Skeletal muscle cell (primary cell): ENCODE data around the gene AK4.

ENCODE experiments used
- DNase-seq: peaks from one replicate; pipeline ENCODE4 v3.0.0-alpha.2; 2010; ENCODE audit warnings: low read depth
- H3K4me3 ChIP-seq: 2 replicates; pipeline ENCODE4 v1.5.1; 2011; ENCODE audit warnings: low read depth, mild to moderate bottlenecking, control low read depth, low read length, moderate library complexity

AK4 gene

DNA sequence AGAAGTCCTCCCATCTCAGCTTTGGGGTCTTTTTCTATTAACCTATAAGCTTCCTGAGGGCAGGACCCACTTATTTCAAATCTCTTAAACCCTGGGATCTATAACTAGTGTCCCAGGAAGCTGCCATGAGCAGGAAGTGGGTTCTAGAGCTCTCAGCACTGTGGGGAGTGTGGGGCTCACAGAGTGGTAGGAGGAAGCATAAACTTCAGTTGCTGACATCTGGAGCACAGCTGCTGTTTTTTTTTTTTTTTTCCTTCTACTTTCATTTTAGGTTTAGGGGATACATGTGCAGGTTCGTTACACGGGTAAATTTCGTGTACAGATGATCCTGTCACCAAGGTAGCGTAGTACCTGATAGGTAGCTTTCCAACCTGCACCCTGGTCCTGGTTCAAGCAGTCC is 59.3 kb downstream of the AK4 start:
- H3K4me3 ChIP-seq: no peak overlapping the region
- no peak for DNase-seq

DNA sequence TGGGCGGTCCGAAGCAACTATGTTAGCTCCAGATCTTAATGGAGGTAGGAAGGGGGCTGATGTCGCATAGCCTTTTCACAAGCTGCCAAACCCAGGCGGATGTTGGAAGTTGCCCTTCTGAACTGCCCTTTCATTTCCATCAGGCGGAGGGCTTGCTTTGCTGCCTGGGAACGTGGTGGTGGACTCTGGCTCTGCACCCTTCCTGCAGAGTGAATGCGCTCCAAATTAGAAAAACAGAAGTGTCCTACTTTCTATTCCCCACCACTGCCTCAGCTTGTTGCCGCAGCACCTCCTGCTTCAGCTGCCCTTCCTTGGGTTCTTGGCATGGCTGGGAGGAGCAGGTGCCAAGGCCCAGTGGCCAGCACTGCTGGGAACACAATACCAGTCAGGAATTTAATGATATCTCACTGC is 60.6 kb downstream of the AK4 start:
- no peak overlapping the region for H3K4me3 ChIP-seq

DNA sequence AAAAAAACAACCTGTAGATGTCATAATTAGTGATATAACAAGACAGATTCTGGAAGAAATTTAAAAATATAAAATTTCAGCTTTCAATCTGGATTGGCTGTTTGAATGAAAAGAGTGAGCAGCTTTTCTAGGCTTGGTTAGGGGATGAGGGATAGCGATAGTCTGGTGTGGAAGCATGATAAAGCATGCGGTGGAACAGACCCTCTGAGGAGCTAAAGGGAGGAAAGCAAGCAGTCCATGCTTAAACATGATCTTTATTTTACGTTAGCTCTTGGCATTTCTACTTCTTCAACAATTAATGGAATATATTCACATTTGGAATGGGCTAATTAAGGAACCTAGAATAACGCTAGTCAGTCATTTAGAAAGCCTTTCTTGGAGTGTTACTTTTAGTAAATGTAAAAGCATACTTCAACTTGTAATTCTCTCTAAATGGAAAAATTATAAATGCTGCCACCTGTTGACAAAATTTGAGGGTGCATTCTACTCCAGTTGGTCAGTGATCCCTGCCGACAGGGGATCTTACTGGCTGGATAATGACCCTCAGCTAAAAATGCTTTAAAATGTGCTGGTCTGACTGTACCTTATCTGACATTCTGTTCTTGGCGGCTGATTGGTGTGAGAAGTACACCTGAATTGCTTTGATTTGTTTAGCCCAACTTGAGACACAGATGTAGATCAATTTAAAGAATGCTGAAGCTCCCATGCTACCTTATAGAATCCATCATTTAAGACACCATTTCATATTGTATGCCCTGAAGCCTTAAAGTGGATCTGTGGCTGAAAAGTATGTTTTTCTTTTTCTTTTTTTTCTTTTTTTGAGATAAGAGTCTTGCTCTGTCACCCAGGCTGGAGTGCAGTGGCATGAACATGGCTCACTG is 61.2 kb downstream of the AK4 start:
- no peak for DNase-seq
- no peak overlapping the region for H3K4me3 ChIP-seq

More for the DNA sequence above, 60.6 kb downstream of the AK4 start:
- no peak for DNase-seq

DNA sequence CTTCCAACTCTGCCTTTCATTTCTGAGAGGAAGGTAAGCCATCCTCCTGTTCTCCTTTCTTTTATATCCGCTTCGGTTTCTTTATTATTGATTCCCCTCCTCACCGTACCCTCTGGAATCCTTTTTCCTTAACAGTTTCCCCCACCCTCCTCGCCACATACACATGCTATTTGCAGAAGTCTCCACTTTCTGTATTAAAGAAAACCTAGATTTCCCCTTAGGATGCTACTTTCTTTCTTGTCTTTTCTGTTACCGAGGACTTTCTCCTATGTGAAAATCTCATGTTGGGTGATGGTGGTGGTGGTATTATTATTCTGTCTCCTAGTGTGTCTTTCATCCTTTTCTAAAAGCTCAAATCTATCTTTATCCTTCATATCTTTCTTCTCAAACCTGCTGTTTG is 62.3 kb downstream of the AK4 start:
- no peak overlapping the region for H3K4me3 ChIP-seq
- no peak for DNase-seq

DNA sequence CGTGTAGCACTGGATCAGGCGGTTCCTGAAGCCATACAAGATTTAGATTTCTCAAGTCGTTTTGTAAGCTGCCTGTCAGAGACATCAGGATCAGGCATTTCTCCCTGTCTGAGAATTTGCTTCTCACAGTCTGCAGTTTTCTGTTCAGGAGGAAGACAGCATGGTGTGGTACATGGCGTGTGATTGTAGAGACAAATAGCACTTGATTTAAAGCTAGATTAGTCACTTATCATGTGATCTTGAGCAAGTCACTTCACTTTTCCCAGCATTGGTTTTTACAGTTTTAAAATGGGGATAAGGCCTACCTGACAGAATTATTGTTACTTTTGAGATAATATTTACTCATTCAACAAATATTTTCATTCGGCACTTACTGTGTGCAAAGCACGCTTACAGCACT is 63.3 kb downstream of the AK4 start:
- H3K4me3 ChIP-seq: no peak overlapping the region

DNA sequence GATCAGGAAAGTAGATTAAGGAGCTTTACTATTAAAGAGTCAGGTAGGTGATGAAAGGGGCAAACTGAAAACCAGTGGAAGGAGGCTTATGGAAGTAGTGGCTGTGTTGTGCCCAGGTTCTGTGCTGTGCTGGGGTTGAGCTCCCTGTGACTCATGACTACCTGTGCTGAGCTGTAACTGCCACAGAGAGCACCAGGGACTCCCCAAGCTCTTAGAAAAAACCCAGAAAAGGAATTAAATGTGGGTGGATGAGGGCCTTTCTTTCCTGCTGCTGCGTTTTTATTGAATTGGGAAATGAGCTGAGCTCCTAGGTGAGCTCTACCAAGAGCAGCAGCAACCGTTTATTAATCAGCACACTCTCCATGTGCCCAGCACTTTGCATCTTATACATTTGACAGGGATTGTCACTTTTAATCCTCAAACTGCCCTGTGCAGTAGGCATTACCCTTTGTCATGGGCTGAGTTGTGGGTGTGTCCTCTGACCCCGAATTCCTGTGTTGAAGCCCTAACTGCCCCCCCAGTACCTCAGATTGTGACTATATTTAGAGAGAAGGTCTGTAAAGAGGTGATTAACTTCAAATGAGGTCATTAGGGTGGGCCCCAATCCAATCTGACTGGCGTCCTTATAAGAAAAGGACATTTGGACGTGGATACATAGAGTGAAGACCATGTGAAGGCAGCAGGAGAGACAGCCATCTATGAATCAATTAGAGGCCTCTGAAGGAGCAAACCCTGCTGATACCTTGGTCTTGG is 65.4 kb downstream of the AK4 start:
- DNase-seq: no peak
- H3K4me3 ChIP-seq: no peak overlapping the region

More for the DNA sequence above, 63.3 kb downstream of the AK4 start:
- no peak for DNase-seq

DNA sequence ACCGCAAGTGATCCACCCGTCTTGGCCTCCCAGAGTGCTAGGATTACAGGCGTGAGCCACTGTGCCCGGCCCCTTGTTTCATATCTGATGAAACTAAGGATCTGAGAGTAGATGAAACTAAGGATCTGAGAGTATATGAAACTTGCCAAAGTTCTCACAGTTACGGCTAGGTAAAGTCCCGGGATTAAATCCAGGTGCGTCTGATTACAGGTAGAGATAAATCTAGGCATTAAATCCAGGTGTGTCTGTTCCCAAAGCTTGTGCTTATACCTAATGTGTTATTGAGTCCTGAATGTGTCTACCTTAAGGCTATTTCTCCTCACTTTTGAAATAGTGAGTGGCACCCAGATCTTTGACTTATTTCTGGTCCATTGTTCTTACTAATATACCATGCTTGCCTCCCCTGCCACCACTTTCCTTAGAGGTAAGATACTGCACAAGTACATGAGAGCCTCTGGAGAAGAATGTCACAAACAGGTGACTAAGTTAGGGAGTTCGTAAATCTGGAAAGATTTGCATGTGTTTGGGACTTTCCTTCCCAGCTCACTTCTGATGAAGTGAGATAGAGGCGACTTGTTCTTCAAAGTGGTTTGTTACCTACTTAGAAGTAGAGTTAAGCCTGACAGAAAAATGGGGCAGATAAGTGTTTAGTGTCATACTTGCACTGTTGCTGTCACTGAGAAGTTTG is 66.5 kb downstream of the AK4 start:
- DNase-seq: no peak
- H3K4me3 ChIP-seq: no peak overlapping the region

DNA sequence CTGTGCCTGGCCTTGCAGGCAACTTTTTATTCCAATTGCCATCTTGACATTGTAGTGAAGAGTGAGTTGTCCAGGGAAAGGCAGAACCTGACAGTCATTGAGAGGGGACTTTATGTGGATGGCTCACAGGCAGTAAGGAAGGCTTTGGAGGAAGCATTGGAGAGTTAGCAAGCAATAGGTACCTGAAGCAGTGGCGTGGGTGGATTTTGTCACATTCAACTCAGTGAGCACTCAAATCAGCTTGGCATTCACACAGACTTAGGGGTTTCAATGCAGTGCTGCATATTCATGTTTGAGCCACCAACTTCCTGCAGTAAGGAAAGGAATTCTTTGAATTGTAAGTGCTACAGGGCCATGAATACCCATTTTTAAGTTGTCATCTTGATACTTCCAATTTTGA is 69.0 kb downstream of the AK4 start:
- no peak overlapping the region for H3K4me3 ChIP-seq
- DNase-seq: no peak

DNA sequence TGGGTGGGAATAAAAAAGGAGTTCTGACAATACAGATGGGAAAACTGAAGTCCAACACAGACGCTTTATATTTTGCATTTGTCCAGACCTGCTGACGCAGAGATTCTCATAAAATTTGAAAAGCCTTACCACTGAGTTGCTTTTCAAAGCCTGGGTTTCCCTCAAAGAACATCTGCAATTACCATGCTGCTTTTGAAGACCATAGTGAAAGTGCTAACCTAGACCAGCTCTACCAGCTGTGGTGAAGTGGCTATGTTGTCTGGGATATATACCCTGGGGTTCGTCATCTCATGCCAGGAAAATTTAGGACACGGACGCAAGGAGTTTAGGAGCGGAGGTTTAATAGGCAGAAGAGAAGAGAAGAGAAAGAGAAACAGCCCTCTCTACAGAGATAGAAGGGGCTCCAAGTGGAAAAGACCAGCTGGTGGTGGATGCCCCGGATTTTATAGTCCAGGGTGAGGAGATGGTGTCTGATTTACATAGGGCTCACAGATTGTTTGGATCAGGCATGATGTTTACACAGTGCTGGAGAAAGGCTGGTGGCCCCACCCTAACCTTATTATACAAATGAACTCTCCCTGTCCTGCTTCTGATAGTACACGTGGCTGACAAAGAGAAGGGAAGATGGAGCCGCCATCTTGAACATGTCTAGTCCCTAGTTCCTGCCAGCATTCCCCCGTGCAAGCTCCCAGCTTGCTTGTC is 73.8 kb downstream of the AK4 start:
- no peak for DNase-seq

DNA sequence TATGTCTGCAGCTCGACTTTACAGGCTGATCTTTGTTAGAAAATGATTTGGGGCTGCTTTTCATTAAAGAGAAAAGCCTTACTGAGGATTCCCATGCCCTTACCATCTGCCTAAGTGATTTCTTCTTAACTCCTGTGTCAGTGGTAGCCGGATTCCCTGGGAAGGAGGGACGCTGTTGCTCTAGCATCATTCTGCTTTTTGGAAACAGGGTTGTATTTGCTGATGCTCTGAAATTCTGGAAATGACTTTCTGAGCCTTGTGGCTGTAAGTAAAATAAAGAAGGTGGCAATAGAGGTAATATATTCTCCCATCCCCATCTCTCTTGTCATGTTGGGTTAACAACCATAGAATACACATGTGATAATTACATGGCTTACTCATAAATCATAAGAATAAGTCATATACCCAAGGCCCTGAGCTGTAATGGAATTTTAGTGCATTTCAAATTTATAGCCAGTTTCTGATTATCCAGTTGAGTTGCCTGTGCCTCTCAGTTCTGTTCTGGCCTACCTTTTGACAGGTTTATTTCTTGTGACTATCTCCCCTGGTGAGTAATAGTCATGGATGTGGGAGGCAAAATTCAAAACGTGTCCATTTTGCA is 74.4 kb downstream of the AK4 start:
- DNase-seq: no peak
- no peak overlapping the region for H3K4me3 ChIP-seq

More for the DNA sequence above, 73.8 kb downstream of the AK4 start:
- no peak overlapping the region for H3K4me3 ChIP-seq

DNA sequence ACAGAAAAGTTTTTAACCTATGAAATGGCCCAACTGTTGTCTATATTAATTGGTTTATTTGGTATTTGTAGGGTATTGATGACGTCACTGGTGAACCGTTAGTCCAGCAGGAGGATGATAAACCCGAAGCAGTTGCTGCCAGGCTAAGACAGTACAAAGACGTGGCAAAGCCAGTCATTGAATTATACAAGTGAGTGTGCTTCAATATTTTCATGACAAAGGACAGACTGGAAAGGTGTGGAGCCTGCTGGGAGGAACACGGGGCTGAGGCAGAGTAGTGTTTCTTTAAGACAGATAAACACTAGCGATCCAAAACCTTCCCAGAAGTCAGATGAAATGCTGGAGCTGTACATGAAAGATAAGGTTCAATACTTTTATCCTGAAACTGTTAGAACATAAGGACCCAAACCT is 76.7 kb downstream of the AK4 start:
- no peak for DNase-seq
- H3K4me3 ChIP-seq: no peak overlapping the region

DNA sequence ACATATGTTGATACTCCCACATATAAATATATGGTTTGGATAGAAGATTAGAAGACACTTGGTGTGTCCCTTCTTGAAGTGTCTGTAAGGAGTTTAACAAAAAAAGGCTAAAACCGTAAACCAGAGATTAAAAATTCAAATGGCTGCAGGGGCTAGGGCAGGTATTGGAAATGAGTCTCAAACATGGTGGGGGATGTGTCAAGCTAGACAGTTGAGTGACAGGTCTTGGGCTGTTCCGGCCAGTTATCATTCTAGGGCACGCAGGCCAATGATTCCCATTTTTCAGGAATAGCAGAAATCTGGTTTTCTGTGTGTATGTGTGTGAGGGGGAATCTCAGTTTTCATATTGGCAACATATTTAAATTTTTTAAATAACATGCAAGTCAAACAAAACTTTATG is 77.2 kb downstream of the AK4 start:
- no peak for DNase-seq

DNA sequence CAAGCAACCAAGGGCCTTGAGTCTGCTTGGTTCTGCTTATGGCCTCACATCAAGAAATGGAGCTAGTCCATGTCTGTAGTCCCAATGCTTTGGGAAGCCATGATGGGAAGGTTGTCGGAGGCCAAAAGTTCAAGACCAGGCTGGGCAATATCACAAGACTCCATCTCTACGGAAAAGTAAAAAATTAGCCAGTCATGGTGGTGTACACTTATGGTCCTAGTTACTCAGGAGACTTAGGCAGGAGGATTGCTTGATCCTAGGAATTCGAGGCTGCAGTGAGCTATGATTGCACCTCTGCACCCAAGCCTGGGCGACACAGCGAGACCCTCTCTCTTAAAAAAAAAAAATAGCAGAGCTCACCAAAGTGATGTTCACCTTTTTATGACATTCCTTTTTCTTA is 81.2 kb downstream of the AK4 start:
- DNase-seq: no peak
- no peak overlapping the region for H3K4me3 ChIP-seq

More for the DNA sequence above, 77.2 kb downstream of the AK4 start:
- H3K4me3 ChIP-seq: no peak overlapping the region

DNA sequence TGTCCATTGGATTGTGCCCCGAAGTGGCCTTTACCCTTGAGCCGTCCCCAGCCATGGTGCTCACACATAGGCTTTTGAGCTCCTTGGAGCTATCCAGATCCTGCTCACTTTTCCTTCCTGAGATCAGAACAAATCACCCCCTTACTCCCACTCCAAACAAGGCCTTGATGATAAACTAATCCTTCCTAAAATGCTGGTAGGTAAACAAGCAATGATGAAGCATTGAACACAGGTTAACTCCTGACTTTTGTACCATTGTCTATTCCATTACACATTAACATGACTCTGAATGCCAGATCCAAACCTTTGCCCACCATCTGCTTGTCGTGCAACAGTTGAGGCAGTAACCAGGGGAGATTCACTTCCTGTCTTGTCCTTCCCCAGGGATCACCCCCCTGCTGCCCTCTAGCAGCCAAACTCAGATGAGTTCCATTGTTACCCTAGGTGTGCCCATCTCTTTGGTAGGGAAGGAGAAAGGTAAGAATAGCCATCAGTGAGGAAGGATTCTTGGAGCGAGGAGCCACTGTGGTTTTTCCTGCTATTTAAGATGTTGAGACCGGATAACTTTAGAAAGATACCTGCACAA is 81.8 kb downstream of the AK4 start:
- DNase-seq: no peak
- no peak overlapping the region for H3K4me3 ChIP-seq

DNA sequence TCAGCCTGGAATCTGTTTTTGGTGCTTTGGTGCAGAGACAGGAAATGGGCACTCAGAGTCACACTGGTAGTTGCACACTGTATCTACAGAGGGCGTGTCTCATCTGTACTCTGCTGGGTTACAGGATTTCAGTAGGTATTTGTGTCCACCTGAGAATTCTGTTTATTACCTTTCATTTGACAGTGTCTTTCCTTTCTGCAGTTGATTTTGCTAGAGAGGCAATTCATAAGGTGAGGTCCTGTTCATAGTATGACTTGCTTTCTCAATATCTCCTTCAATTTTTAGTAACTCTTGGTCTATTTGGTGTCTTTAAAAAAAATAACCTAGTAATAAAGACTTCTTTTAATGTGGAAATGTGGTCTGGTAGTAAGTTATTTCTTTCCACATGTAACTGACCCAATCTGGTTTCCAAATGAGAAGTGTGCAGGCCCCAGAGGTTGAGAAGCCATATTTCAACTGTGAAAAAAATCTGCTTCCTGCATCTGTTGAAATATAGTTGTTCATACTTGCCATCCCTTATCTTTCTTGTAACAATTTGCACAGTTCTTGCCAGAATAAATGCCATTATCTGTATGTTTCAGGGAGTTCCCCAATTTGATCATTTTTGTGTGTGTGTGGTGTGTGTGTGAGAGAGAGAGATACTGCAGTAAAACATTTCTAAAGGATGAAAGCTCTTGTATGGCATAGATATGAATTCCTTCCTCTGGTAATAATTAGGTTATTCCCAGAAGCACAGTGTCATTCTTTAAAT is 82.9 kb downstream of the AK4 start:
- DNase-seq: no peak
- H3K4me3 ChIP-seq: no peak overlapping the region

DNA sequence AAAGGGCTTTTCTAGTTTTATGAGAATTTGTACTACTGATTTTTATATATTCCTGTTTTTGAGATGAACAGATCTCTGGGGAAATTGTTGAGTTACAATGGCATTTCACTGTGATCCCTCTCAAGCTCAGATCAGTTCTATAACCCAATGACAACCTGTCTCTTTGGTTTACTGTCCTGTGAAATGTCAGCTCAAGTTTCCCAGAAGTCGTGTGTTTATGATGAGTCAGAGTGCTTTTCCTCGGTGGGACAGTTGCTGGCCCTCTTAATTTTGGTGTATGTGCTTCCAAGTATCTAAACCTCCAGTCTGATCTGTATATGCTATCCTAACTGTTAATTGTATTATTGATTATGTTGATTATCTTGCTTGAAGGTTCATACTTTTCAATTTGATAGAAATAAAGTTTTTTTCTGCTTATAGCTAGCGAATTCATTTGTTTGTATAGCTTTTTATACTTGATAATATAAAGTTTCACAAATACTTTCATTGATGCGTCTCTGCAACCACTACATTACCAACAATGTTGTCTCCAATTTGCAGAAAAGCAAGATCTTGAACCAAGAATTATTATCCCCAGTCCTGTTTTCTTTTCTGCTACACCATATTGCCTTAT is 83.8 kb downstream of the AK4 start:
- no peak overlapping the region for H3K4me3 ChIP-seq
- no peak for DNase-seq

DNA sequence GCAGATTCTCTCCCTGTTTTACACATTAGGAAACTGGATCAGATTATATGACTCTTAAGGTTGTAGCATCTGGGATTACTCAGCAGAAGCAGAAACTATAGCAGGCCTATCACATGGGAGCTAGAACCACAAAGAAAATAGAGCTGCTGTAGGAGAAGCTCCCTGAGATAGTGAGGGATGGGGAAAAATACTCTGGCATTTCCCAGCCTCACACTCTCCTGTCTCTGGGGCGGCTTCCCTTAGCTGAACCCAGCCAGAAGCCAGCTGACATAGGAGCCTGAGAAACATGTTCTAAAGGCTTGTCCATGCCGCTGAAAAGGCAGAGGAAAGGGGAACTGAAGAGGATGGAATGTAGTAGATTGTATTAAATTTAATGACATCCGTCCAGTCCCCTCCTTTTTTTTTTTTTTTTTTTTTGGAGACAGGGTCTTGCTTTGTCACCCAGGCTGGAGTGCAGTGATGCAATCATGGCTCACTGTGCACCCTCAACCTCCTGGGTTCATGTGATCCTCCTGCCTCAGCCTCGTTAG is 84.5 kb downstream of the AK4 start:
- no peak for DNase-seq

DNA sequence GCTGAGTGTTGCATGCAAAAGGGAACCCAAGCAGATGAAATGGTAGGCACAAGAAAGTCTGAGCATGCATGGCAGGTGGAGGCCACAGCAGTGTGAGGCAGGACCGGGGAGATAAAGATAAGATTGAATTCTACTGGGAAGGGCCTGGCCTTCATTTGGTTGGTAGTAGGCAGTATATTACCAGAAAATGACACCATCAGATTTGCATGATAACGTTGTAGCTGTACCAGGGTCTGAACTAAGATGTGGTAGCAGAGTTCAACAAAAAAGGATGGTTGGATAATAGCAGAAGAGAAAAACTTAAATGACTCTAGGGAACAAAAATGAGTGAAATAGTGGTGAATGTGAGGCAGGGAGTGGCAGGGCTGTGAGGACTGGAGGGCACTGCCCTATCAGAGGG is 85.8 kb downstream of the AK4 start:
- H3K4me3 ChIP-seq: no peak overlapping the region
- DNase-seq: no peak

More for the DNA sequence above, 84.5 kb downstream of the AK4 start:
- H3K4me3 ChIP-seq: no peak overlapping the region
